IMR-90 (cell line): ENCODE data around the gene TRMT2A.

ENCODE experiments used
- BHLHE40 ChIP-seq: fragments of 150-350 bp; IDR thresholded peaks from 2 replicates; pipeline ENCODE4 v1.6.1; 2016; ENCODE audit warnings: mild to moderate bottlenecking, low read depth, low read length
- CHD1 ChIP-seq: IDR thresholded peaks from 2 replicates; pipeline ENCODE4 v1.6.1; 2012; ENCODE audit warnings: low read depth, low read length, improper control_type of control experiment
- MAFK ChIP-seq: IDR thresholded peaks from 2 replicates; pipeline ENCODE4 v1.6.1; 2012; ENCODE audit warnings: low read depth, low read length, improper control_type of control experiment
- MAZ ChIP-seq: IDR thresholded peaks from 2 replicates; pipeline ENCODE4 v1.6.1; 2012; ENCODE audit warnings: low read depth, mild to moderate bottlenecking, low read length, improper control_type of control experiment, moderate library complexity, borderline replicate concordance
- POLR2A ChIP-seq: IDR thresholded peaks from 2 replicates; pipeline ENCODE4 v1.6.1; 2012; ENCODE audit warnings: mild to moderate bottlenecking, low read depth, low read length
- TF ChIP-seq, protein P1 (sequence below): conservative IDR thresholded peaks from 2 replicates; pipeline ENCODE4 v1.5.1; 2012; ENCODE audit warnings: mild to moderate bottlenecking, low read depth, low read length, improper control_type of control experiment
- TF ChIP-seq, protein P2 (sequence below): fragments of 150-350 bp; IDR thresholded peaks from 2 replicates; pipeline ENCODE4 v1.6.1; 2016; ENCODE audit warnings: low read depth, mild to moderate bottlenecking, low read length, moderate library complexity, borderline replicate concordance

DNA sequence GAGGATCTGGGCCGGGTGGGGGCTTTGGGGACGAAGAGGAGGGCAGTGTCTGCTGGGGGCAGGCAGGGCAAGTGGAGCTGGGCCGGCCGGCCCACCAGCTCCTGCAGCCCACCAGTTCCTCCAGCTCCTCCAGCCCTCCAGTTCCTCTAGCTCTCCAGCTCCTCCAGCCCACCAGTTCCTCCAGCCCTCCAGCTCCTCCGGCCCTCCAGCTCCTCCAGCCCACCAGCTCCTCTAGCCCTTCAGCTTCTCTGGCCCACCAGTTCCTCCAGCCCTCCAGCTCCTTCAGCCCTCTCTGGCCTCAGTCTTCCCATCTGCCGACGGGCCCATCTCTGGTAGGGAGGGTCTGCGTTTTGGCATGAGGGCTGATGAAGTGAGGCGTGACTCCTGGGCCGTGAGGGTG lies 43.0 kb upstream of the TRMT2A start:
- TF ChIP-seq, protein P1, sequence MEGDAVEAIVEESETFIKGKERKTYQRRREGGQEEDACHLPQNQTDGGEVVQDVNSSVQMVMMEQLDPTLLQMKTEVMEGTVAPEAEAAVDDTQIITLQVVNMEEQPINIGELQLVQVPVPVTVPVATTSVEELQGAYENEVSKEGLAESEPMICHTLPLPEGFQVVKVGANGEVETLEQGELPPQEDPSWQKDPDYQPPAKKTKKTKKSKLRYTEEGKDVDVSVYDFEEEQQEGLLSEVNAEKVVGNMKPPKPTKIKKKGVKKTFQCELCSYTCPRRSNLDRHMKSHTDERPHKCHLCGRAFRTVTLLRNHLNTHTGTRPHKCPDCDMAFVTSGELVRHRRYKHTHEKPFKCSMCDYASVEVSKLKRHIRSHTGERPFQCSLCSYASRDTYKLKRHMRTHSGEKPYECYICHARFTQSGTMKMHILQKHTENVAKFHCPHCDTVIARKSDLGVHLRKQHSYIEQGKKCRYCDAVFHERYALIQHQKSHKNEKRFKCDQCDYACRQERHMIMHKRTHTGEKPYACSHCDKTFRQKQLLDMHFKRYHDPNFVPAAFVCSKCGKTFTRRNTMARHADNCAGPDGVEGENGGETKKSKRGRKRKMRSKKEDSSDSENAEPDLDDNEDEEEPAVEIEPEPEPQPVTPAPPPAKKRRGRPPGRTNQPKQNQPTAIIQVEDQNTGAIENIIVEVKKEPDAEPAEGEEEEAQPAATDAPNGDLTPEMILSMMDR, result no peak
- TF ChIP-seq CHD1, result no peak
- TF ChIP-seq, protein P2, sequence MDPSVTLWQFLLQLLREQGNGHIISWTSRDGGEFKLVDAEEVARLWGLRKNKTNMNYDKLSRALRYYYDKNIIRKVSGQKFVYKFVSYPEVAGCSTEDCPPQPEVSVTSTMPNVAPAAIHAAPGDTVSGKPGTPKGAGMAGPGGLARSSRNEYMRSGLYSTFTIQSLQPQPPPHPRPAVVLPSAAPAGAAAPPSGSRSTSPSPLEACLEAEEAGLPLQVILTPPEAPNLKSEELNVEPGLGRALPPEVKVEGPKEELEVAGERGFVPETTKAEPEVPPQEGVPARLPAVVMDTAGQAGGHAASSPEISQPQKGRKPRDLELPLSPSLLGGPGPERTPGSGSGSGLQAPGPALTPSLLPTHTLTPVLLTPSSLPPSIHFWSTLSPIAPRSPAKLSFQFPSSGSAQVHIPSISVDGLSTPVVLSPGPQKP, result no peak
- TF ChIP-seq MAZ, result no peak
- TF ChIP-seq POLR2A, result no peak
- TF ChIP-seq BHLHE40, result no peak
- no peak for TF ChIP-seq MAFK
